ENCODE measurements around the gene TMEM145.

The TMEM145 gene

GRCh38 chr19:42351079-42351735, 38.1 kb downstream of the TMEM145 start:
- no peak overlapping the region for H3K4me3 ChIP-seq (ENCODE audit: low read depth, low read length)
- TF ChIP-seq CTCF (IDR thresholded peaks at IDR 0.05; ENCODE audit: low read depth, low read length): no peak

- H3K4me3 ChIP-seq (ENCODE audit: low read depth, low read length): no peak overlapping the region
- TF ChIP-seq CTCF (IDR thresholded peaks at IDR 0.05; ENCODE audit: low read depth, low read length): no peak
Measured at GRCh38 chr19:42352301-42353259, 39.5 kb downstream of the TMEM145 start.

GRCh38 chr19:42353341-42354015, 40.4 kb downstream of the TMEM145 start:
- TF ChIP-seq CTCF (IDR thresholded peaks at IDR 0.05; ENCODE audit: low read depth, low read length): no peak
- H3K4me3 ChIP-seq (ENCODE audit: low read depth, low read length): no peak overlapping the region

GRCh38 chr19:42355896-42356295, 42.8 kb downstream of the TMEM145 start:
- TF ChIP-seq CTCF (IDR thresholded peaks at IDR 0.05; ENCODE audit: low read depth, low read length): no peak

GRCh38 chr19:42356686-42357085, 43.6 kb downstream of the TMEM145 start:
- H3K4me3 ChIP-seq (ENCODE audit: low read depth, low read length): no peak overlapping the region
- TF ChIP-seq CTCF (IDR thresholded peaks at IDR 0.05; ENCODE audit: low read depth, low read length): no peak

More at GRCh38 chr19:42355896-42356295, 42.8 kb downstream of the TMEM145 start:
- no peak overlapping the region for H3K4me3 ChIP-seq (ENCODE audit: low read depth, low read length)

- no peak for TF ChIP-seq CTCF (IDR thresholded peaks at IDR 0.05; ENCODE audit: low read depth, low read length)
- H3K4me3 ChIP-seq (ENCODE audit: low read depth, low read length): no peak overlapping the region
Measured at GRCh38 chr19:42357290-42357689, 44.2 kb downstream of the TMEM145 start.
